K562 (cell line): ENCODE results near the gene ALOX5. TPM values are rescaled to one million over a fixed set of nuclear protein-coding genes. Genes with fewer than 3 reads are reported as not detected.

Experiments
- ATAC-seq: fragments of 200-7000 bp; cut with Tn5 transposase; 3 replicates; pipeline ENCODE4 v1.9.1; 2020; ENCODE audit warnings: moderate library complexity
- BruUV-seq: library from RNA; stranded (reverse); fragments of 400-500 nt; replicated peaks from 2 replicates; lab custom pipeline; 2021; lab: Mats Ljungman, UMichigan
- CTCF ChIA-PET: fragments of 300-600 bp; formaldehyde crosslinking; extraction: SDS; loops from one replicate; lab custom pipeline; 2021; ENCODE audit warnings: low intra/inter-chr PET ratio; lab: Yijun Ruan, JAX
- POLR2A ChIA-PET: fragments of 300-600, 350-650 bp; sonication (Branson Sonifier 250); formaldehyde crosslinking; extraction: SDS; loops from one replicate; lab custom pipeline; 2021; ENCODE audit warnings: antibody characterized with exemption, inconsistent platforms; lab: Yijun Ruan, JAX
- DNase-seq, 4 experiments: peaks; one replicate each; pipeline versions ENCODE4 v3.0.0 to v3.0.0-alpha.2; 2011 to 2018; ENCODE audit warnings: low spot score in 3 of 4, mixed read lengths in 3 of 4; ENCODE audit errors: extremely low read depth in 1 of 4
- FAIRE-seq: peaks from 2 replicates; lab custom pipeline; 2011; peaks lifted over from hg19 to GRCh38; lab: Jason Lieb, UNC
- H2AFZ ChIP-seq: 2 replicates; pipeline ENCODE4 v1.6.0; 2011; ENCODE audit warnings: low read depth, low read length, control low read depth, inconsistent platforms
- H3K27ac ChIP-seq: fragments of 200-600 bp; 3 replicates; pipeline ENCODE4 v1.8.0; 2011; ENCODE audit warnings: low read depth, mild to moderate bottlenecking, control low read depth, inconsistent platforms, low read length, moderate library complexity, mixed read lengths; ENCODE audit errors: extremely low read depth
- H3K27me3 ChIP-seq, 2 experiments: fragments of 300-600 bp in 1 of 2; 2 replicates in 1 of 2; 3 replicates in 1 of 2; pipeline versions ENCODE4 v1.6.0 to v1.8.0; 2011; ENCODE audit warnings: inconsistent platforms in 2 of 2, low read length in 2 of 2, mild to moderate bottlenecking in 1 of 2, mixed read lengths in 1 of 2, moderate library complexity in 1 of 2; ENCODE audit not compliant: control insufficient read depth in 2 of 2, insufficient read depth in 2 of 2
- H3K36me3 ChIP-seq: fragments of 300-600 bp; 3 replicates; pipeline ENCODE4 v1.8.0; 2011; ENCODE audit warnings: mild to moderate bottlenecking, low read length, inconsistent platforms; ENCODE audit not compliant: control insufficient read depth, insufficient read depth
- H3K4me1 ChIP-seq, 2 experiments: fragments of 200-600 bp in 1 of 2; replicated peaks in 1 of 2; 2 replicates in 1 of 2; 3 replicates in 1 of 2; pipeline versions ENCODE4 v1.5.1 to v1.8.0; 2011; ENCODE audit warnings: inconsistent platforms in 2 of 2, low read length in 2 of 2, mild to moderate bottlenecking in 1 of 2, mixed read lengths in 1 of 2, moderate library complexity in 1 of 2; ENCODE audit not compliant: control insufficient read depth in 2 of 2, insufficient read depth in 2 of 2
- H3K4me2 ChIP-seq: 2 replicates; pipeline ENCODE4 v1.6.1; 2011; ENCODE audit warnings: low read length, control low read depth, inconsistent platforms, mixed read lengths; ENCODE audit not compliant: insufficient read depth
- H3K4me3 ChIP-seq: fragments of 200-600 bp; sonication (generic), shearing (Covaris generic); 2 replicates; pipeline ENCODE4 v1.5.1; 2016; ENCODE audit warnings: control low read depth, inconsistent platforms
- H3K79me2 ChIP-seq: fragments of 200-600 bp; 3 replicates; pipeline ENCODE4 v1.8.0; 2011; ENCODE audit warnings: low read length, inconsistent platforms; ENCODE audit not compliant: control insufficient read depth, insufficient read depth
- H3K9ac ChIP-seq, 2 experiments: 2 replicates each; pipeline versions ENCODE4 v1.6.0 to v1.6.1; 2011; ENCODE audit warnings: low read depth in 2 of 2, low read length in 2 of 2, control low read depth in 1 of 2, inconsistent platforms in 1 of 2, mild to moderate bottlenecking in 1 of 2, mixed read lengths in 1 of 2; ENCODE audit not compliant: insufficient read depth in 1 of 2
- H3K9me1 ChIP-seq: one replicate; pipeline ENCODE4 v1.6.0; 2011; ENCODE audit warnings: inconsistent platforms, mild to moderate bottlenecking, low read length, moderate library complexity; ENCODE audit not compliant: control insufficient read depth, insufficient read depth
- H3K9me3 ChIP-seq: replicated peaks from 2 replicates; pipeline ENCODE4 v1.5.1; 2011; ENCODE audit warnings: low read depth, low read length, inconsistent platforms; ENCODE audit not compliant: control insufficient read depth, insufficient read depth
- H4K20me1 ChIP-seq: replicated peaks from 2 replicates; pipeline ENCODE4 v1.6.1; 2011; ENCODE audit warnings: low read length, inconsistent platforms, mixed read lengths; ENCODE audit not compliant: control insufficient read depth, insufficient read depth
- CBFB ChIP-seq: sonication (generic); formaldehyde crosslinking; IDR thresholded peaks from 2 replicates; pipeline ENCODE4 v1.4.0; 2020; ENCODE audit warnings: mild to moderate bottlenecking, missing genetic modification reagents
- CREBBP ChIP-seq: IDR thresholded peaks from one replicate; pipeline ENCODE4 v1.6.1; 2012; ENCODE audit warnings: low read depth, mild to moderate bottlenecking, control low read depth, inconsistent platforms, low read length
- EGR1 ChIP-seq: fragments of 450-650 bp; conservative IDR thresholded peaks from 2 replicates; pipeline ENCODE4 v1.6.1; 2017; ENCODE audit warnings: mild to moderate bottlenecking
- FUS ChIP-seq: fragments of 200-400 bp; formaldehyde crosslinking; optimal IDR thresholded peaks from 2 replicates; pipeline ENCODE3; 2017; ENCODE audit warnings: low read depth, low read length
- HNRNPL ChIP-seq: fragments of 200-400 bp; formaldehyde crosslinking; IDR thresholded peaks from 2 replicates; pipeline ENCODE4 v1.6.1; 2017; ENCODE audit warnings: low read depth, mild to moderate bottlenecking, low read length
- NCOA1 ChIP-seq: fragments of 450-650 bp; IDR thresholded peaks from 2 replicates; pipeline ENCODE4 v1.6.1; 2016; ENCODE audit warnings: low read depth
- RB1 ChIP-seq: fragments of 450-650 bp; IDR thresholded peaks from 2 replicates; pipeline ENCODE4 v1.6.1; 2017; ENCODE audit warnings: low read depth, mild to moderate bottlenecking
- SAP30 ChIP-seq: fragments of 200-600 bp; sonication (generic); IDR thresholded peaks from 2 replicates; pipeline ENCODE4 v1.6.1; 2012; ENCODE audit warnings: borderline replicate concordance, low read depth, mild to moderate bottlenecking, moderate library complexity, low read length, control low read depth, inconsistent platforms; ENCODE audit not compliant: insufficient read depth, poor library complexity, severe bottlenecking
- XRCC3 ChIP-seq: fragments of 450-650 bp; IDR thresholded peaks from 2 replicates; pipeline ENCODE4 v1.6.1; 2017; ENCODE audit warnings: mild to moderate bottlenecking, moderate library complexity
- ZBED1 ChIP-seq: IDR thresholded peaks from 2 replicates; pipeline ENCODE4 v1.6.1; 2014
- ZNF436 ChIP-seq: fragments of 250-450, 450-650 bp; sonication (Bioruptor Pico); formaldehyde crosslinking; IDR thresholded peaks from 2 replicates; pipeline ENCODE4 v1.7.0; 2020; ENCODE audit warnings: mild to moderate bottlenecking
- ZNF707 ChIP-seq: fragments of 250-450 bp; sonication (Bioruptor Pico); conservative IDR thresholded peaks from 2 replicates; pipeline ENCODE4 v1.8.0; 2022; ENCODE audit warnings: inconsistent platforms, mild to moderate bottlenecking, moderate library complexity
- WGBS: fragments of 100-300 bp; shearing (Covaris generic); methylation state at CpG from one replicate; pipeline ENCODE4 v1.1.6; 2016; ENCODE audit warnings: low coverage, mixed read lengths; ENCODE audit not compliant: insufficient coverage; ENCODE audit errors: missing lambda C conversion rate; 5-methylcytosine and 5-hydroxymethylcytosine counted together
- in situ Hi-C: fragments of 300-500 bp; cut with MboI; formaldehyde crosslinking; loops from 4 replicates; pipeline ENCODE4 v1.15.0; 2018; ENCODE audit warnings: inconsistent platforms, mixed read lengths
- intact Hi-C: fragments of 100-400 bp; cut with micrococcal nuclease; formaldehyde crosslinking; loops from 2 replicates; pipeline ENCODE4 v1.14.2; 2022
- polyA plus RNA-seq, 8 experiments: library from polyadenylated mRNA; depleted of rRNA in 4 of 8; stranded (reverse) in 5 of 8; unstranded in 3 of 8; fragments of >200 nt; fragmentation: Nextera tagmentation in 2 of 8; fragmentation: Illumina TruSeq in 1 of 8; extraction: Ambion mirVana in 2 of 8; extraction: Trizol in 1 of 8; gene quantifications; 2 replicates each; pipeline versions ENCODE4 v1.2.1 to v1.2.3, GENCODE V29; 2011 to 2014; ENCODE audit warnings: inconsistent platforms in 1 of 8, missing spikeins in 1 of 8
- total RNA-seq, 7 experiments: library from RNA; depleted of rRNA in 6 of 7; stranded (reverse); fragments of >200 nt in 6 of 7; fragmentation: Illumina TruSeq in 2 of 7; extraction: Trizol in 2 of 7; gene quantifications; 2 replicates each; pipeline versions ENCODE4 v1.2.1 to v1.2.3, GENCODE V29; 2011 to 2021; ENCODE audit warnings: low replicate concordance in 1 of 7
- TF ChIP-seq, protein P1 (sequence below): fragments of 250-450 bp; sonication (Bioruptor Pico); IDR thresholded peaks from 2 replicates; pipeline ENCODE4 v1.4.0; 2020; ENCODE audit warnings: mild to moderate bottlenecking
- TF ChIP-seq, protein P2 (sequence below): fragments of 150-350 bp; conservative IDR thresholded peaks from 2 replicates; pipeline ENCODE4 v1.6.1; 2014; ENCODE audit warnings: low read length
- TF ChIP-seq, protein P3 (sequence below), 3 experiments: fragments of 200-800 bp in 1 of 3; sonication (Bioruptor generic) in 1 of 3; sonication (generic) in 1 of 3; formaldehyde crosslinking in 1 of 3; IDR thresholded peaks; 2 replicates each; pipeline versions ENCODE4 v1.6.1 to v1.8.0; 2016 to 2022; ENCODE audit warnings: mild to moderate bottlenecking in 2 of 3, missing compliant biosample characterization in 2 of 3, missing genetic modification characterization in 2 of 3, missing genetic modification reagents in 1 of 3
- TF ChIP-seq, protein P4 (sequence below): fragments of 450-650 bp; formaldehyde crosslinking; IDR thresholded peaks from 2 replicates; pipeline ENCODE4 v1.4.0; 2020; ENCODE audit warnings: mild to moderate bottlenecking, moderate library complexity

The ALOX5 gene
- total and polyA plus RNA-seq, 9 of the 15 experiments (the other 6 are each of a cell fraction or from before 2014, with no cell fraction given): 0.10 to 2.4 (median 1.4) TPM

DNA sequence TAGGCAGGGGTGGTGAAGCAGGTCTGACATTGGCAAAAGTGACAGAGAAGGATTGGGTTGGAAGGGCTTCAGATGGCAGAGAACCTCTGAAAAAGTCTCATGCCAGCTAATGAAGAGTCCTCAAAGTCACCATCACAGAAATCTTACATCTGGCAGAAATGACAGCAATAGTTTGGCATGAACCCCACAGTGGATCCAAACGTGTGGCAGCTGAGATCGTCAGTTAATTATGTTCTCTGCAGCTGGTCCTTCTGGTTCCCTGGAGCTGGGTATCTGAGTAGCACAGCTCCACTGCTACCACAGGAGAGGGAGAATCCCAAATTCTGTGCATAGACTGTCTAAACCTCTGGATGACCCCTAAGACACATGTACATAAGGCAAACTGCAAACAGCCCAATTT is 73.4 kb downstream of the ALOX5 start:
- ATAC-seq (no peak), FAIRE-seq (no peak), DNase-seq (no peak)
- CTCF ChIA-PET: no interaction called here
- no peaks in the 10 kb centered on the region for H3K36me3 ChIP-seq
- H3K27ac ChIP-seq: no peak overlapping the region
- no peaks in the 10 kb centered on the region for H3K79me2 ChIP-seq
- no peaks in the 10 kb centered on the region for H3K9me3 ChIP-seq
- H3K4me1 ChIP-seq: peaks cover 0 to 20% of the 10 kb centered on the region in 2 experiments; a peak in 2 of 5 replicates
- in situ Hi-C loops: no loop called here
- no peak overlapping the region for H2AFZ ChIP-seq
- no peaks in the 10 kb centered on the region for H4K20me1 ChIP-seq
- POLR2A ChIA-PET: interaction anchor here (0.6 kb wide), 1 partner anchor 69 kb away, joined by 3 read pairs; no protein-coding TSS in a partner anchor
- intact Hi-C loops: no loop called here
- H3K4me2 ChIP-seq: no peak overlapping the region
- WGBS: 3% methylated on average over 2 of the region's 2 CpGs
- H3K27me3 ChIP-seq: no peaks in the 10 kb centered on the region; a peak in 1 of 5 replicates
- H3K9me1 ChIP-seq: no peaks in the 10 kb centered on the region
- no TSS peak for BruUV-seq
- no peak overlapping the region for H3K4me3 ChIP-seq
- H3K9ac ChIP-seq: no peak overlapping the region
- TF ChIP-seq, protein P1, sequence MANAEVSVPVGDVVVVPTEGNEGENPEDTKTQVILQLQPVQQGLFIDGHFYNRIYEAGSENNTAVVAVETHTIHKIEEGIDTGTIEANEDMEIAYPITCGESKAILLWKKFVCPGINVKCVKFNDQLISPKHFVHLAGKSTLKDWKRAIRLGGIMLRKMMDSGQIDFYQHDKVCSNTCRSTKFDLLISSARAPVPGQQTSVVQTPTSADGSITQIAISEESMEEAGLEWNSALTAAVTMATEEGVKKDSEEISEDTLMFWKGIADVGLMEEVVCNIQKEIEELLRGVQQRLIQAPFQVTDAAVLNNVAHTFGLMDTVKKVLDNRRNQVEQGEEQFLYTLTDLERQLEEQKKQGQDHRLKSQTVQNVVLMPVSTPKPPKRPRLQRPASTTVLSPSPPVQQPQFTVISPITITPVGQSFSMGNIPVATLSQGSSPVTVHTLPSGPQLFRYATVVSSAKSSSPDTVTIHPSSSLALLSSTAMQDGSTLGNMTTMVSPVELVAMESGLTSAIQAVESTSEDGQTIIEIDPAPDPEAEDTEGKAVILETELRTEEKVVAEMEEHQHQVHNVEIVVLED (CRISPR knock-in tag): no peak
- no peak for TF ChIP-seq FUS
- TF ChIP-seq XRCC3: no peak
- no peak for TF ChIP-seq CBFB (CRISPR knock-in tag)
- TF ChIP-seq CREBBP: no peak
- TF ChIP-seq ZNF436 (CRISPR knock-in tag): no peak
- TF ChIP-seq ZNF707: no peak
- no peak for TF ChIP-seq NCOA1
- no peak for TF ChIP-seq ZBED1
- no peak for TF ChIP-seq SAP30
- TF ChIP-seq, protein P2, sequence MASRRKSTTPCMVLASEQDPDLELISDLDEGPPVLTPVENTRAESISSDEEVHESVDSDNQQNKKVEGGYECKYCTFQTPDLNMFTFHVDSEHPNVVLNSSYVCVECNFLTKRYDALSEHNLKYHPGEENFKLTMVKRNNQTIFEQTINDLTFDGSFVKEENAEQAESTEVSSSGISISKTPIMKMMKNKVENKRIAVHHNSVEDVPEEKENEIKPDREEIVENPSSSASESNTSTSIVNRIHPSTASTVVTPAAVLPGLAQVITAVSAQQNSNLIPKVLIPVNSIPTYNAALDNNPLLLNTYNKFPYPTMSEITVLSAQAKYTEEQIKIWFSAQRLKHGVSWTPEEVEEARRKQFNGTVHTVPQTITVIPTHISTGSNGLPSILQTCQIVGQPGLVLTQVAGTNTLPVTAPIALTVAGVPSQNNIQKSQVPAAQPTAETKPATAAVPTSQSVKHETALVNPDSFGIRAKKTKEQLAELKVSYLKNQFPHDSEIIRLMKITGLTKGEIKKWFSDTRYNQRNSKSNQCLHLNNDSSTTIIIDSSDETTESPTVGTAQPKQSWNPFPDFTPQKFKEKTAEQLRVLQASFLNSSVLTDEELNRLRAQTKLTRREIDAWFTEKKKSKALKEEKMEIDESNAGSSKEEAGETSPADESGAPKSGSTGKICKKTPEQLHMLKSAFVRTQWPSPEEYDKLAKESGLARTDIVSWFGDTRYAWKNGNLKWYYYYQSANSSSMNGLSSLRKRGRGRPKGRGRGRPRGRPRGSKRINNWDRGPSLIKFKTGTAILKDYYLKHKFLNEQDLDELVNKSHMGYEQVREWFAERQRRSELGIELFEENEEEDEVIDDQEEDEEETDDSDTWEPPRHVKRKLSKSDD: no peak
- no peak for TF ChIP-seq HNRNPL
- no peak for TF ChIP-seq RB1
- TF ChIP-seq, protein P3, sequence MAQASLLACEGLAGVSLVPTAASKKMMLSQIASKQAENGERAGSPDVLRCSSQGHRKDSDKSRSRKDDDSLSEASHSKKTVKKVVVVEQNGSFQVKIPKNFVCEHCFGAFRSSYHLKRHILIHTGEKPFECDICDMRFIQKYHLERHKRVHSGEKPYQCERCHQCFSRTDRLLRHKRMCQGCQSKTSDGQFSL (CRISPR knock-in tag; IDR thresholded peaks at IDR 0.05): no peak
- TF ChIP-seq, protein P3 (tag; IDR thresholded peaks at IDR 0.05): no peak
- TF ChIP-seq, protein P4, sequence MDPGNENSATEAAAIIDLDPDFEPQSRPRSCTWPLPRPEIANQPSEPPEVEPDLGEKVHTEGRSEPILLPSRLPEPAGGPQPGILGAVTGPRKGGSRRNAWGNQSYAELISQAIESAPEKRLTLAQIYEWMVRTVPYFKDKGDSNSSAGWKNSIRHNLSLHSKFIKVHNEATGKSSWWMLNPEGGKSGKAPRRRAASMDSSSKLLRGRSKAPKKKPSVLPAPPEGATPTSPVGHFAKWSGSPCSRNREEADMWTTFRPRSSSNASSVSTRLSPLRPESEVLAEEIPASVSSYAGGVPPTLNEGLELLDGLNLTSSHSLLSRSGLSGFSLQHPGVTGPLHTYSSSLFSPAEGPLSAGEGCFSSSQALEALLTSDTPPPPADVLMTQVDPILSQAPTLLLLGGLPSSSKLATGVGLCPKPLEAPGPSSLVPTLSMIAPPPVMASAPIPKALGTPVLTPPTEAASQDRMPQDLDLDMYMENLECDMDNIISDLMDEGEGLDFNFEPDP (CRISPR knock-in tag): no peak
- TF ChIP-seq EGR1: no peak
